NAMALWA (cell line): ENCODE data around the gene TIPIN.

ENCODE experiments used
- DNase-seq: peaks from one replicate; pipeline ENCODE4 v3.0.0-alpha.2; 2015; ENCODE audit warnings: low spot score

Gene TIPIN

GRCh38 chr15:66302489-66303278 lies 53.8 kb downstream of the TIPIN start:
- DNase-seq: no peak

GRCh38 chr15:66298803-66299251 lies 57.7 kb downstream of the TIPIN start:
- no peak for DNase-seq

GRCh38 chr15:66296186-66296585 lies 60.3 kb downstream of the TIPIN start:
- DNase-seq: no peak

GRCh38 chr15:66294932-66295235 lies 61.6 kb downstream of the TIPIN start:
- no peak for DNase-seq

GRCh38 chr15:66294157-66294931 lies 62.1 kb downstream of the TIPIN start:
- peak; percentile 85 for DNase-seq

- DNase-seq: peak; percentile 79
Observed at GRCh38 chr15:66293419-66294156, 62.9 kb downstream of the TIPIN start, which contains the start of gene DIS3L. DIS3L (plus strand) TSS chr15:66293568; CDS start chr15:66293597, 29 bp downstream.

GRCh38 chr15:66292571-66293418 lies 63.7 kb downstream of the TIPIN start:
- peak; percentile 23 for DNase-seq

GRCh38 chr15:66291816-66292570 lies 64.5 kb downstream of the TIPIN start:
- peak; percentile 25 for DNase-seq

GRCh38 chr15:66290518-66290917 lies 66.0 kb downstream of the TIPIN start:
- no peak for DNase-seq

- DNase-seq: no peak
Observed at GRCh38 chr15:66290007-66290406, 66.5 kb downstream of the TIPIN start.

GRCh38 chr15:66288551-66289185 lies 67.8 kb downstream of the TIPIN start:
- DNase-seq: no peak

GRCh38 chr15:66288093-66288492 lies 68.4 kb downstream of the TIPIN start:
- DNase-seq: no peak

GRCh38 chr15:66287461-66288057 lies 68.9 kb downstream of the TIPIN start:
- DNase-seq: peak; percentile 65
